SK-N-DZ (cell line): ENCODE data around the gene FAM171A1.
"Not testable (repeated sequence)": the region's sequence is repeated elsewhere in the genome, so short reads cannot be mapped to it uniquely, and the experiment has no call there.

ENCODE experiments used
- DNase-seq: peaks from one replicate; pipeline ENCODE4 v3.0.0-alpha.2; 2015; ENCODE audit warnings: low spot score

Gene FAM171A1

GRCh38 chr10:15344876-15345285 is 26.2 kb downstream of the FAM171A1 start:
- no peak for DNase-seq

GRCh38 chr10:15344256-15344875 is 26.7 kb downstream of the FAM171A1 start:
- no peak for DNase-seq

GRCh38 chr10:15342970-15343369 is 28.1 kb downstream of the FAM171A1 start:
- DNase-seq, result no peak

GRCh38 chr10:15341502-15342128 is 29.5 kb downstream of the FAM171A1 start:
- DNase-seq, result no peak

- no peak for DNase-seq
These were observed 31.2 kb downstream of the FAM171A1 start for GRCh38 chr10:15339892-15340291.

DNA sequence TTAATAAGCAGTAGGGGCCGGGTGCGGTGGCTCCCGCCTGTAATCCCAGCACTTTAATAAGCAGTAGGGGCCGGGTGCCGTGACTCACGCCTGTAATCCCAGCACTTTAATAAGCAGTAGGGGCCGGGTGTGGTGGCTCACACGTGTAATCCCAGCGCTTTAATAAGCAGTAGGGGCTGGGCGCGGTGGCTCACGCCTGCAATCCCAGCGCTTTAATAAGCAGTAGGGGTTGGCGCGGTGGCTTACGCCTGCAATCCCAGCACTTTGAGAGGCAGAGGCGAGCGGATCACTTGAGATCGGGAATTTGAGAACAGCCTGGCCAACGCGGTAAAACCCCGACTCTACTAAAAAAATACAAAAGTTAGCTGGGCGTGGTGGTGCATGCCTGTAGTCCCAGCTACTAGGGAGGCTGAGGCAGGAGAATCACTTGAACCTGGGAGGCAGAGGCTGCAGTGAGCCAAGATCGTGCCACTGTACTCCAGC is 33.6 kb downstream of the FAM171A1 start:
- DNase-seq, result not testable (repeated sequence)

GRCh38 chr10:15336211-15336610 is 34.9 kb downstream of the FAM171A1 start:
- no peak for DNase-seq

DNA sequence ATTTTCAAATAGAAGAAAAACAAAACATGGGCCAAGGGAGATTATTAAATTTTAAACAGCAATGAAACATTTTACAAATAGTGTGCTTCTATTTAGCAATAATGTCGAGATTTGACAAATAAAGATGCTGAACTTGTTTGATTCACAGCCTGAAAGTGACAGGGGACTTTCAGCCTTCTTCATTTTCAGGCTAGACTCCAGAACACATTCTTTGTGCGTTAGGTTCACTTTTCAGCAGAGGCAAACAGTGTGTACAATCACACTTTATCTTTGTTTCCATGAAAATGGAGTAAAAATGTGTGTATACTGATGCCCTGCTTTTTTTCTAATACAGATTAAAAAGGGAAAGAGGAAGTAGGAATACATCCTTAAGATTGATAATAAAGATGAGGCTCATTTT is 35.6 kb downstream of the FAM171A1 start:
- DNase-seq, result no peak

GRCh38 chr10:15334650-15335323 is 36.3 kb downstream of the FAM171A1 start:
- no peak for DNase-seq

DNA sequence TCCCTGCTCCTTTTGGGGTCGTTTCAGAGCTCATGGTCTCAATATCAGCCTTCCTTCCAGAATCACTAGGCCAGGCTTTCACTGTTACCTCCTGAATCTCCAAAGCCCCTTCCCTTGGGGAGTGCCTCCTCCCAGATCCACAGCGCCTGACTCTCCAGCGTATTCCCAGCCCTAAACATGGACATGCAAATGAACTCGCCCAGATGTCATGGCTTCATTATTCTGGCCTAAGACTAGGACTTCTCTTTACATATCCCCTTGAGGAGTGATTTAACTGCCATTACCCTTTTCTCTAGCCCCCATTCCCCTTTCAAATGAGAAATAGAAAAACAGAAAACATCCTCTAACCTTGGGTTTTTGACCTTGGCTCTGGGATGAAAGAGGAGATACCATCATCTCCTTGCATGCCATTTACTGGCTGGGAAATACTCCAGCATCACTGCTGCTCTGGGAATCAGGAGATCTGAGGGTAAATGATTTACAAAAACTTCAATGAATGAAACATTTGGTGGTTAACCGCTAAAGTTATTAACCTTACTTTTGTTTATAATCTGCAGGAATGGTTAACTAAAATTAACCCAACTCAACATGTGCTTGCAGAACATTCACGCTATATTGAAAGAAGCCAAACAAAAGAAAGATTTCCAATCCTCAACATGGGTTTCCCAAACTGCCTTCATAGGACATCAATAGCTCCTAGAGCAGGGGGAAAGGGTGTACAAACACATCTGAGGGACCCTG is 37.0 kb downstream of the FAM171A1 start:
- DNase-seq, result no peak

GRCh38 chr10:15333181-15333580 is 37.9 kb downstream of the FAM171A1 start:
- DNase-seq, result not testable (repeated sequence)

DNA sequence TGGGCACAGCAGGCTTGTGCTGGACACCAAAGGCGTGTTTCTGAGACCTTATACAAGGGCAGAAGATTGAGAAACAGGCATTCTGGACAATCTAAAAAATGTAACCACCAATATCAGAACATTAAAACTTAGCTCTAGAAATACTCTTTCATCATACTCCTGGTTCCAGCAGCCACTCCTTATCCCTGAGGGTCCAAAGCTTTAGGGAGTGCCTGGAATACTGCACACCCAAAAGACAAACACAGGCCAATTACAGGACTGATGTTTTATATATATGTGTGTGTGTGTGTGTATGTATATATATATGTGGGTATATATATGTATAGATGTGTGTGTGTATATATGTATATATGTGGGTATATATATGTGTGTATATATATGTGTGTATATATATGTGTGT is 39.6 kb downstream of the FAM171A1 start:
- no peak for DNase-seq

GRCh38 chr10:15329437-15329836 is 41.7 kb downstream of the FAM171A1 start:
- no peak for DNase-seq

- DNase-seq, result no peak
These were observed 45.2 kb downstream of the FAM171A1 start for GRCh38 chr10:15325944-15326284.

DNA sequence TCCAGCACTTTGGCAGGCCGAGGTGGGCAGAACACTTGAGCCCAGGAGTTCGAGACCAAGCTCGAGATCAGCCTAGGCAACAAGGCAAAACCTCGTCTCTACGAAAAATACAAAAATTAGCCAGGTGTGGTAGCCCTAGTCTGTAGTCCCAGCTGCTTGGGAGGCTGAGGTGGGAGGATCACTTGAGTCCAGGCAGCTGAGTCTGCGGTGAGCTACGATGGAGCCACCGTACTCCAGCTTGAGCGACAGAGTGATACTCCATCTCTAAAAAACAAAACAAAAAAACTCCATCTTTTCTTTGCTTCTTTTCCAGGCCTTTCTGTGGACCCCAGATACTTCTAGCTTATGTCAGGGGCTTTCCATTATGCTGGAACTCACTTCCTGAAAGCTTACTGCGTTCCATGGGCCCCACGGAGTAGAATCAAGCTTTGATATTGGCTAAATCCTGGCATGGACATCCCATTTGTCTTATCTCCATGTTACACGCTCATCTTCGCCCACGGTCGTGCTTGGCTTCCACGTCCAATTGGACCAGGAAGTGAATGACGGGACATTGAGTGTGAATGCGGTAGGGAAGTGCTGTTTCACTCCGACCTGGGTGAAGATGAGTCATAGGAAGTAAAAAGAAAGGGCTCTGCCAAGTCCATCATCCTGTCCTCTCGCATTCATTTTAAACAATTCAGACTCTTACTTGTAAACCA is 45.7 kb downstream of the FAM171A1 start:
- no peak for DNase-seq

DNA sequence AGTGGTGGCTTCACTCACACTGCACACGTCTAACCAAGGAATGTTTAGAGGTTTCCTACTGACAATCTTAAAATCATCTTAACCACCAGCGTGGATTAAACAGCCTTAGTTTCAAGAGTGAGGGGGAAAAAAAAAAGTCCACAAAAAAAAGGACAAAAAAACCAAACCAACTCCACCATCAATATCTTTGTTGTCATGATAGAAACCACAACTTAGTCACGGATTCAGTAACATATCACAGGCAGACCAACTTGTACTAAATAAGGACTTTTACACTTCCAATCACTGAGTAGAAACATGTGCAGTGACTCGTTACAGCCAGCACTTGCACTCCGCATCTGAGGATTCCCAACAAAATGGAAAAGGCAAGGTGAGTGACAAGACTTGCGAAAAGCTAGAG is 46.5 kb downstream of the FAM171A1 start:
- no peak for DNase-seq

- no peak for DNase-seq
These were observed 47.0 kb downstream of the FAM171A1 start for GRCh38 chr10:15324113-15324512.

DNA sequence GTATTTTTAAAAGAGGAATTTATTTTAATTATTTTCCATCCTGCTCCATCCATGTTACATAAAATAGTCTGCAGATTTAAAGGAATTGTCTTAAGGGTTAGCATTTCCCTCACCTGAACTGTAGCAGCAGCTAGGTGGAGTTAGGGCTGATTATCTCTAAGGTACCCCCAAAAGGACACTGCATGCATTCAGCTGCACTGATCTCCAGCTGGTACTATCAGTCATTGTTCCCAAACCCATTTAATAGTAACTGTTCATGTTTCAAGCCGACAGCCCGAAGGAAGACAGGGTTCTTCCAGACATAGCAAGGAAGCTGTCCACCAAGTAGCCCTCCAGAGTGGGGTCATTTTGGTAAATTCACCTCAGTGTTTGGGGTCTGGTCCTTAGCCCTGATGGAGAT is 48.7 kb downstream of the FAM171A1 start:
- DNase-seq, result no peak

- DNase-seq, result no peak
These were observed 49.4 kb downstream of the FAM171A1 start for GRCh38 chr10:15321431-15322341.

DNA sequence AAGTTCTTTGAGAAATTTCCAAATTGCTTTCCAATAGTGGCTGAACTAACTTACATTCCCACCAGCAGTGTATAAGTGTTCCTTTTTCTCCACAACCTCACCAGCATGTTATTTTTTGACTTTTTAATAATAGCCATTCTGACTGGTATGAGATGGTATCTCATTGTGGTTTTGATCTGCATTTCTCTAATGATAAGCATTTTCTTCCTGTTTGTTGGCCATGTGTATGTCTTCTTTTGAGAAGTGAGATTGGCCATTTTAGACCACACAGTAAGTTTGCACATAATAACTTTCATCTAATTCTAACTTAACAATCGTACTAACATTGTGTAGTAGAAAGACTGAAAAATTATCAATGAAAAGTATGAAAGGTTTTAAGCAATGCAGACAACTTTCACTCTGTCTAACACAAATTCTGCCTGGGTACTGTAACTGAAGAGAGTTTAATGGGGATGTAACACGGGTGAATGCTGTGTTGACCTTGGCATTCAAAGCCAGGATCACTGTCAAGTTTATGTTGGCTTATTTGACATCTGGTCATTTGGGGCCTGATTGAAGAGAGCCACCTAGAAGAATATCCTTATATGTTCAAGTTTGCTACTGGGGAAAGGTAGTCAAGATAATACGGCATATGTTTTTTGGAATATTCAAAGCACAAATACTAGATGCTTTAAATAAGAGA is 50.4 kb downstream of the FAM171A1 start:
- DNase-seq, result no peak
